Liver (tissue), 9 donors: ENCODE data around the gene NTM. TPM values are rescaled to one million over a fixed set of nuclear protein-coding genes. Genes with fewer than 3 reads are reported as not detected.

ENCODE experiments used
- DNase-seq: peaks from one replicate; pipeline ENCODE4 v3.0.0-alpha.2; 2017; ENCODE audit warnings: low spot score
- H3K27ac ChIP-seq, 2 donors: one replicate each; pipeline ENCODE4 v1.7.0; 2013; ENCODE audit warnings: inconsistent platforms in 2 of 2, low read length in 2 of 2, control low read depth in 1 of 2, low read depth in 1 of 2, mild to moderate bottlenecking in 1 of 2
- H3K27me3 ChIP-seq, 4 donors: one replicate each; pipeline versions ENCODE4 v1.6.1 to v1.7.0; 2013; ENCODE audit warnings: low read length in 3 of 4, inconsistent platforms in 1 of 4, mild to moderate bottlenecking in 1 of 4, moderate library complexity in 1 of 4; ENCODE audit not compliant: control insufficient read depth in 4 of 4, insufficient read depth in 4 of 4
- H3K36me3 ChIP-seq, 4 donors: one replicate each; pipeline versions ENCODE4 v1.6.1 to v1.7.0; 2013; ENCODE audit warnings: low read length in 3 of 4, mild to moderate bottlenecking in 3 of 4, low read depth in 1 of 4, moderate library complexity in 1 of 4; ENCODE audit not compliant: control insufficient read depth in 4 of 4, insufficient read depth in 3 of 4
- H3K4me1 ChIP-seq, 4 donors: one replicate each; pipeline versions ENCODE4 v1.6.1 to v1.7.0; 2013; ENCODE audit warnings: low read length in 3 of 4, mild to moderate bottlenecking in 3 of 4, moderate library complexity in 1 of 4; ENCODE audit not compliant: control insufficient read depth in 4 of 4, insufficient read depth in 4 of 4
- H3K4me3 ChIP-seq, 3 donors: one replicate each; pipeline versions ENCODE4 v1.6.1 to v1.7.0; 2013; ENCODE audit warnings: low read length in 3 of 3, control low read depth in 1 of 3, low read depth in 1 of 3, mild to moderate bottlenecking in 1 of 3
- H3K9ac ChIP-seq, 2 donors: one replicate each; pipeline ENCODE4 v1.7.0; 2013; ENCODE audit warnings: low read length in 2 of 2, mild to moderate bottlenecking in 2 of 2, moderate library complexity in 2 of 2, control low read depth in 1 of 2, low read depth in 1 of 2
- H3K9me3 ChIP-seq, 4 donors: one replicate each; pipeline versions ENCODE4 v1.6.1 to v1.7.0; 2013; ENCODE audit warnings: low read length in 3 of 4; ENCODE audit not compliant: control insufficient read depth in 4 of 4
- EGR1 ChIP-seq, 2 donors: IDR thresholded peaks; 2 replicates each; pipeline ENCODE4 v1.6.1; 2016 to 2018; ENCODE audit warnings: antibody characterized with exemption in 2 of 2, low read depth in 2 of 2
- FOXA1 ChIP-seq: IDR thresholded peaks from 2 replicates; pipeline ENCODE4 v1.6.1; 2016; ENCODE audit warnings: antibody characterized with exemption
- FOXA2 ChIP-seq: IDR thresholded peaks from 2 replicates; pipeline ENCODE4 v1.6.1; 2016; ENCODE audit warnings: antibody characterized with exemption
- GABPA ChIP-seq, 2 donors: IDR thresholded peaks in 1 of 2; conservative IDR thresholded peaks in 1 of 2; 2 replicates each; pipeline ENCODE4 v1.6.1; 2016; ENCODE audit warnings: antibody characterized with exemption in 2 of 2, mild to moderate bottlenecking in 1 of 2, moderate library complexity in 1 of 2
- HNF4A ChIP-seq, 2 donors: conservative IDR thresholded peaks; 2 replicates each; pipeline ENCODE4 v1.6.1; 2016; ENCODE audit warnings: antibody characterized with exemption in 2 of 2, mild to moderate bottlenecking in 2 of 2
- HNF4G ChIP-seq: IDR thresholded peaks from 2 replicates; pipeline ENCODE4 v1.6.1; 2016; ENCODE audit warnings: antibody characterized with exemption
- JUND ChIP-seq, 2 donors: IDR thresholded peaks; 2 replicates each; pipeline ENCODE4 v1.6.1; 2016; ENCODE audit warnings: antibody characterized with exemption in 2 of 2
- NR2F2 ChIP-seq: IDR thresholded peaks from 2 replicates; pipeline ENCODE4 v1.6.1; 2016; ENCODE audit warnings: antibody characterized with exemption
- RAD21 ChIP-seq, 2 donors: IDR thresholded peaks; 2 replicates each; pipeline ENCODE4 v1.6.1; 2016; ENCODE audit warnings: antibody characterized with exemption in 2 of 2, mild to moderate bottlenecking in 2 of 2
- RXRA ChIP-seq, 2 donors: IDR thresholded peaks; 2 replicates each; pipeline ENCODE4 v1.6.1; 2017 to 2018; ENCODE audit warnings: antibody characterized with exemption in 2 of 2, mild to moderate bottlenecking in 1 of 2
- SP1 ChIP-seq: IDR thresholded peaks from 2 replicates; pipeline ENCODE4 v1.6.1; 2018; ENCODE audit warnings: antibody characterized with exemption, mild to moderate bottlenecking
- TAF1 ChIP-seq: conservative IDR thresholded peaks from 2 replicates; pipeline ENCODE4 v1.6.1; 2016; ENCODE audit warnings: antibody characterized with exemption, mild to moderate bottlenecking
- YY1 ChIP-seq: IDR thresholded peaks from 2 replicates; pipeline ENCODE4 v1.6.1; 2016; ENCODE audit warnings: antibody characterized with exemption, mild to moderate bottlenecking
- WGBS: extraction: QIAGEN DNeasy Blood & Tissue Kit; methylation state at CpG from one replicate; pipeline ENCODE4 v1.1.7; 2013; 5-methylcytosine and 5-hydroxymethylcytosine counted together
- polyA plus RNA-seq, 2 donors: library from polyadenylated mRNA; stranded (reverse) in 1 of 2; unstranded in 1 of 2; fragments of 200-250 nt in 1 of 2; fragments of >200 nt in 1 of 2; fragmentation: Nextera tagmentation in 1 of 2; extraction: Ambion mirVana in 1 of 2; gene quantifications; one replicate each; pipeline versions ENCODE4 v1.2.1 to v1.2.3, GENCODE V29; 2013 to 2015
- total RNA-seq, 2 donors: library from RNA; depleted of rRNA; stranded (reverse); fragments of >200 nt; gene quantifications; one replicate each; pipeline ENCODE4 v1.2.3, GENCODE V29; 2014
- TF ChIP-seq, protein P1 (sequence below): fragments of 150-350 bp; IDR thresholded peaks from 2 replicates; pipeline ENCODE4 v1.5.1; 2017; ENCODE audit warnings: improper control_type of control experiment, low read depth, low read length; ENCODE audit not compliant: missing input control
- TF ChIP-seq, protein P2 (sequence below): IDR thresholded peaks from 2 replicates; pipeline ENCODE4 v1.6.1; 2016; ENCODE audit warnings: antibody characterized with exemption
- TF ChIP-seq, protein P3 (sequence below): IDR thresholded peaks from 2 replicates; pipeline ENCODE4 v1.6.1; 2016; ENCODE audit warnings: antibody characterized with exemption
- TF ChIP-seq, protein P4 (sequence below): IDR thresholded peaks from 2 replicates; pipeline ENCODE4 v1.6.1; 2016; ENCODE audit warnings: antibody characterized with exemption, mild to moderate bottlenecking
- donor health status: healthy.
- donor health status: healthy.
- donor health status: healthy.
- donor health status: healthy.
- donor health status: healthy.

The NTM gene
- total and polyA plus RNA-seq, 4 donors, result 0.08 to 1.1 (median 0.08) TPM; not detected in 1

DNA sequence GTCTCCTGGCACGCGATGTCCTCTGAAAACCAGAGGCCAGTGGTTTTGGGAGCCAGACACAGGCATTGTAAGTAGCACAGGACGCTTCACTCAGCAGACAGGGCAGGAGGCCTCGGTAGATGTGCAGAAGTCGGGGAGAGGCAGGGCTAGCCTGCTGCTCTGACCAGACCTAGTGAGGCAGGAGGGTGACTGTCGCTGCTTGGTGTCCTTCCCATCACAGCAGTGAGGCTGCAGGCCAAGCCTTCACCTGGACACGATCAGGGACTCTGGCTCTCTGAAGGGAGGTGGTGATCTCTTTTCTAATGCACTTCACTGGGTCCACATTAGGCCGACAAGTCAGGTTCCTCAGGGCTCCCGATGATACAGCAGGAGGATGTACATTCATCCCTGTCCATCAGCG, 583.7 kb downstream of the NTM start:
- Histone ChIP-seq H3K4me3 (no peak overlapping the region), H3K4me1 (no peaks in the 10 kb centered on the region), H3K9ac (no peak overlapping the region), H3K36me3 (no peaks in the 10 kb centered on the region), H3K9me3 (no peaks in the 10 kb centered on the region), H3K27me3 (no peaks in the 10 kb centered on the region), H3K27ac (no peak overlapping the region)
- no peak for DNase-seq
- no peak for TF ChIP-seq EGR1 (IDR thresholded peaks at IDR 0.05; ENCODE audit: low read depth in 2 of 2)
- no peak for TF ChIP-seq TAF1
- no peak for TF ChIP-seq NR2F2
- no peak for TF ChIP-seq HNF4A (conservative IDR thresholded peaks at IDR 0.05)
- no peak for TF ChIP-seq SP1
- TF ChIP-seq GABPA (IDR thresholded peaks at IDR 0.05 in 1 of 2, conservative IDR thresholded peaks at IDR 0.05 in 1 of 2), result no peak
- TF ChIP-seq, protein P1, sequence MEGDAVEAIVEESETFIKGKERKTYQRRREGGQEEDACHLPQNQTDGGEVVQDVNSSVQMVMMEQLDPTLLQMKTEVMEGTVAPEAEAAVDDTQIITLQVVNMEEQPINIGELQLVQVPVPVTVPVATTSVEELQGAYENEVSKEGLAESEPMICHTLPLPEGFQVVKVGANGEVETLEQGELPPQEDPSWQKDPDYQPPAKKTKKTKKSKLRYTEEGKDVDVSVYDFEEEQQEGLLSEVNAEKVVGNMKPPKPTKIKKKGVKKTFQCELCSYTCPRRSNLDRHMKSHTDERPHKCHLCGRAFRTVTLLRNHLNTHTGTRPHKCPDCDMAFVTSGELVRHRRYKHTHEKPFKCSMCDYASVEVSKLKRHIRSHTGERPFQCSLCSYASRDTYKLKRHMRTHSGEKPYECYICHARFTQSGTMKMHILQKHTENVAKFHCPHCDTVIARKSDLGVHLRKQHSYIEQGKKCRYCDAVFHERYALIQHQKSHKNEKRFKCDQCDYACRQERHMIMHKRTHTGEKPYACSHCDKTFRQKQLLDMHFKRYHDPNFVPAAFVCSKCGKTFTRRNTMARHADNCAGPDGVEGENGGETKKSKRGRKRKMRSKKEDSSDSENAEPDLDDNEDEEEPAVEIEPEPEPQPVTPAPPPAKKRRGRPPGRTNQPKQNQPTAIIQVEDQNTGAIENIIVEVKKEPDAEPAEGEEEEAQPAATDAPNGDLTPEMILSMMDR, result no peak
- TF ChIP-seq YY1, result no peak
- TF ChIP-seq RAD21 (IDR thresholded peaks at IDR 0.05), result no peak
- no peak for TF ChIP-seq JUND (IDR thresholded peaks at IDR 0.05)
- TF ChIP-seq RXRA (IDR thresholded peaks at IDR 0.05), result no peak
- no peak for TF ChIP-seq FOXA1
- TF ChIP-seq FOXA2, result no peak
- WGBS, result 79% methylated on average over 10 of the region's 10 CpGs

DNA sequence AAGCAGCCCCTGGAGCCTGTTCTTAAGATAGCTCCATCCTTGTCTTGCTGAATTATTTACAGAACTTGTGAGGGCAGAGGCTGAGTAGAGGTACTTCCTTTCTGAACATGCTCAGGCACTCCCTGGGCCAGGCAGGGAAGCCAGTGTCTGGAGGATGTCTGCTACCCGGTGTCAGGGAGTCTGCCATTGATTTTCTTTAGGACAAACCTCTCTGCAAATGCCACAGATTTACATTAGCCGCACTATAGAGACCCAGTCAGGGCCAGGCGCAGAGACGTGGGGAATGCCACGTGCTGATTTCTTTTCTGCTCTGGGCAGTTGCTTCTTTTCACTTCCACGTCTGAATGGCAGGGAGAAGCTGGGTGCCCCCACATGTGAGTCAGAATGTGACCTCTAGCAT, 585.5 kb downstream of the NTM start:
- WGBS, result 46% methylated on average over 6 of the region's 6 CpGs
- DNase-seq, result no peak
- no peak for TF ChIP-seq EGR1 (IDR thresholded peaks at IDR 0.05; ENCODE audit: low read depth in 2 of 2)
- TF ChIP-seq FOXA1, result no peak
- TF ChIP-seq, protein P1, result no peak
- no peak for TF ChIP-seq RXRA (IDR thresholded peaks at IDR 0.05)
- TF ChIP-seq, protein P2, sequence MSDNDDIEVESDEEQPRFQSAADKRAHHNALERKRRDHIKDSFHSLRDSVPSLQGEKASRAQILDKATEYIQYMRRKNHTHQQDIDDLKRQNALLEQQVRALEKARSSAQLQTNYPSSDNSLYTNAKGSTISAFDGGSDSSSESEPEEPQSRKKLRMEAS, result no peak
- TF ChIP-seq, protein P3, sequence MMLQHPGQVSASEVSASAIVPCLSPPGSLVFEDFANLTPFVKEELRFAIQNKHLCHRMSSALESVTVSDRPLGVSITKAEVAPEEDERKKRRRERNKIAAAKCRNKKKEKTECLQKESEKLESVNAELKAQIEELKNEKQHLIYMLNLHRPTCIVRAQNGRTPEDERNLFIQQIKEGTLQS, result no peak
- Histone ChIP-seq H3K27ac (no peak overlapping the region), H3K36me3 (no peaks in the 10 kb centered on the region), H3K27me3 (no peaks in the 10 kb centered on the region), H3K4me1 (no peaks in the 10 kb centered on the region), H3K4me3 (no peak overlapping the region), H3K9me3 (no peaks in the 10 kb centered on the region), H3K9ac (no peak overlapping the region)

DNA sequence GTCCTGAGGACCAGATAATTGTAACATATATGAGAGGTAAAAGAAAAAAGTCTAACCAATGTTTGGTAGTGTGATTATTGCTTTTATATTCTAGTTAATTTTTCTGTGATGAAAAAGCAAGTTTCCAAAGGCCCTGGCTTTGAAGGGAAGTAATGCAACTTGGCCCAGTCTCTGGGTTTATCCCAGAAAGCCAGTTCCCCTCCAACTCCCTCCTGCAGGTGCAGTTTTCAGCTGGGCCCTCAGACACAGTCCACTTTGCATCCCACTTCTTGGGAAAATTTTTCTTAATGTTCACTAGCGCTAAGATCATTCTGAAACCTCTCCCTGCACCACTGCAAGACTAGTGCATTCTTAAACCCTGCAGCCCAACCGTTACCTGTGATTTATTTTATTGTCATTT, 586.8 kb downstream of the NTM start:
- no peaks in the 10 kb centered on the region for H3K4me1 ChIP-seq
- no peaks in the 10 kb centered on the region for H3K9me3 ChIP-seq
- WGBS, result 85% methylated on average over 2 of the region's 2 CpGs
- H3K4me3 ChIP-seq, result no peak overlapping the region
- no peak for DNase-seq
- H3K27ac ChIP-seq, result no peak overlapping the region
- H3K36me3 ChIP-seq, result no peaks in the 10 kb centered on the region
- H3K27me3 ChIP-seq, result no peaks in the 10 kb centered on the region
- no peak overlapping the region for H3K9ac ChIP-seq
- TF ChIP-seq HNF4G (no peak), EGR1 (IDR thresholded peaks at IDR 0.05; ENCODE audit: low read depth in 2 of 2) (no peak), YY1 (no peak), TAF1 (no peak), HNF4A (conservative IDR thresholded peaks at IDR 0.05) (no peak), SP1 (no peak), FOXA1 (no peak), FOXA2 (no peak)
- TF ChIP-seq, protein P1, result no peak
- TF ChIP-seq, protein P4, sequence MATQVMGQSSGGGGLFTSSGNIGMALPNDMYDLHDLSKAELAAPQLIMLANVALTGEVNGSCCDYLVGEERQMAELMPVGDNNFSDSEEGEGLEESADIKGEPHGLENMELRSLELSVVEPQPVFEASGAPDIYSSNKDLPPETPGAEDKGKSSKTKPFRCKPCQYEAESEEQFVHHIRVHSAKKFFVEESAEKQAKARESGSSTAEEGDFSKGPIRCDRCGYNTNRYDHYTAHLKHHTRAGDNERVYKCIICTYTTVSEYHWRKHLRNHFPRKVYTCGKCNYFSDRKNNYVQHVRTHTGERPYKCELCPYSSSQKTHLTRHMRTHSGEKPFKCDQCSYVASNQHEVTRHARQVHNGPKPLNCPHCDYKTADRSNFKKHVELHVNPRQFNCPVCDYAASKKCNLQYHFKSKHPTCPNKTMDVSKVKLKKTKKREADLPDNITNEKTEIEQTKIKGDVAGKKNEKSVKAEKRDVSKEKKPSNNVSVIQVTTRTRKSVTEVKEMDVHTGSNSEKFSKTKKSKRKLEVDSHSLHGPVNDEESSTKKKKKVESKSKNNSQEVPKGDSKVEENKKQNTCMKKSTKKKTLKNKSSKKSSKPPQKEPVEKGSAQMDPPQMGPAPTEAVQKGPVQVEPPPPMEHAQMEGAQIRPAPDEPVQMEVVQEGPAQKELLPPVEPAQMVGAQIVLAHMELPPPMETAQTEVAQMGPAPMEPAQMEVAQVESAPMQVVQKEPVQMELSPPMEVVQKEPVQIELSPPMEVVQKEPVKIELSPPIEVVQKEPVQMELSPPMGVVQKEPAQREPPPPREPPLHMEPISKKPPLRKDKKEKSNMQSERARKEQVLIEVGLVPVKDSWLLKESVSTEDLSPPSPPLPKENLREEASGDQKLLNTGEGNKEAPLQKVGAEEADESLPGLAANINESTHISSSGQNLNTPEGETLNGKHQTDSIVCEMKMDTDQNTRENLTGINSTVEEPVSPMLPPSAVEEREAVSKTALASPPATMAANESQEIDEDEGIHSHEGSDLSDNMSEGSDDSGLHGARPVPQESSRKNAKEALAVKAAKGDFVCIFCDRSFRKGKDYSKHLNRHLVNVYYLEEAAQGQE, result no peak
- TF ChIP-seq, protein P3, result no peak
